Measurements from ENCODE around the gene BSDC1.
"Not testable (repeated sequence)": the region's sequence is repeated elsewhere in the genome, so short reads cannot be mapped to it uniquely, and the experiment has no call there.

BSDC1 gene

GRCh38 chr1:32404946-32405345, 10.7 kb upstream of the BSDC1 start:
- no peak overlapping the region for H3K4me3 ChIP-seq (ENCODE audit: control insufficient read depth, low read depth, low read length)
- no peak for DNase-seq (ENCODE audit: low read depth)
- TF ChIP-seq CTCF (IDR thresholded peaks at IDR 0.05; ENCODE audit: control insufficient read depth, insufficient read depth, low read depth, low read length, missing control alignments): no peak

- TF ChIP-seq CTCF (IDR thresholded peaks at IDR 0.05; ENCODE audit: control insufficient read depth, insufficient read depth, low read depth, low read length, missing control alignments): peak; percentile 93
- no peak overlapping the region for H3K4me3 ChIP-seq (ENCODE audit: control insufficient read depth, low read depth, low read length)
- DNase-seq (ENCODE audit: low read depth): peak; percentile 83
Observed at GRCh38 chr1:32400876-32401631, 6.8 kb upstream of the BSDC1 start.

- DNase-seq (ENCODE audit: low read depth): no peak
- H3K4me3 ChIP-seq (ENCODE audit: control insufficient read depth, low read depth, low read length): no peak overlapping the region
Observed at GRCh38 chr1:32399843-32400242, 5.6 kb upstream of the BSDC1 start.

GRCh38 chr1:32398401-32398800, 4.2 kb upstream of the BSDC1 start:
- no peak overlapping the region for H3K4me3 ChIP-seq (ENCODE audit: control insufficient read depth, low read depth, low read length)
- no peak for DNase-seq (ENCODE audit: low read depth)
- no peak for TF ChIP-seq CTCF (IDR thresholded peaks at IDR 0.05; ENCODE audit: control insufficient read depth, insufficient read depth, low read depth, low read length, missing control alignments)

More at GRCh38 chr1:32399843-32400242, 5.6 kb upstream of the BSDC1 start:
- TF ChIP-seq CTCF (IDR thresholded peaks at IDR 0.05; ENCODE audit: control insufficient read depth, insufficient read depth, low read depth, low read length, missing control alignments): no peak

GRCh38 chr1:32396524-32396923, 2.3 kb upstream of the BSDC1 start:
- DNase-seq (ENCODE audit: low read depth); H3K4me3 ChIP-seq (ENCODE audit: control insufficient read depth, low read depth, low read length): not testable (repeated sequence)

- no peak for TF ChIP-seq CTCF (IDR thresholded peaks at IDR 0.05; ENCODE audit: control insufficient read depth, insufficient read depth, low read depth, low read length, missing control alignments)
- peak overlapping the region; percentile 68 for H3K4me3 ChIP-seq (ENCODE audit: control insufficient read depth, low read depth, low read length)
- no peak for DNase-seq (ENCODE audit: low read depth)
Observed at GRCh38 chr1:32394890-32395432, 720 bp upstream of the BSDC1 start.

GRCh38 chr1:32393832-32394140, 455 bp downstream of the BSDC1 start:
- TF ChIP-seq CTCF (IDR thresholded peaks at IDR 0.05; ENCODE audit: control insufficient read depth, insufficient read depth, low read depth, low read length, missing control alignments): no peak
- H3K4me3 ChIP-seq (ENCODE audit: control insufficient read depth, low read depth, low read length): peak overlapping the region; percentile 68
- no peak for DNase-seq (ENCODE audit: low read depth)

Measured in AG09309 (cell line).